ENCODE measurements around the gene CERS6.

The CERS6 gene

DNA sequence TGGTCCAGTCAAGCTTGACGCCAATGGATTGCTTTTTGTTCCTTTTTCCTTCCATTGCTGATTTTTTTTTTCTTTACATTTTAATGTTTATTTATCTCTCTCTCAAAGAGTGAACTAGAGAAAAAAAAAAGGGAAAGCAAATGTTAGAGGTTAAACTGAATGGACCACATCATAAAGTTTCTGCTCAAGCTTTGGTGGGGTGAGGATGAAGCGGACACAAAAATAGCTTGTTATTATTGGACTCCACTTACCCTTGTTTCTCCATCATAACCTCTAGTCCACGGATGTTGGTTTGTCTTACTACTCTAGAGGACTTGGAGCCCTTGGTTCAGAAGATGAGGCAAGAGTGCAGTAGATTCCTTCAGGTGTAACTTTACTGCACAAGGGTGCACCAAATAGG lies 27.6 kb upstream of the CERS6 start:
- TF ChIP-seq, protein P1, sequence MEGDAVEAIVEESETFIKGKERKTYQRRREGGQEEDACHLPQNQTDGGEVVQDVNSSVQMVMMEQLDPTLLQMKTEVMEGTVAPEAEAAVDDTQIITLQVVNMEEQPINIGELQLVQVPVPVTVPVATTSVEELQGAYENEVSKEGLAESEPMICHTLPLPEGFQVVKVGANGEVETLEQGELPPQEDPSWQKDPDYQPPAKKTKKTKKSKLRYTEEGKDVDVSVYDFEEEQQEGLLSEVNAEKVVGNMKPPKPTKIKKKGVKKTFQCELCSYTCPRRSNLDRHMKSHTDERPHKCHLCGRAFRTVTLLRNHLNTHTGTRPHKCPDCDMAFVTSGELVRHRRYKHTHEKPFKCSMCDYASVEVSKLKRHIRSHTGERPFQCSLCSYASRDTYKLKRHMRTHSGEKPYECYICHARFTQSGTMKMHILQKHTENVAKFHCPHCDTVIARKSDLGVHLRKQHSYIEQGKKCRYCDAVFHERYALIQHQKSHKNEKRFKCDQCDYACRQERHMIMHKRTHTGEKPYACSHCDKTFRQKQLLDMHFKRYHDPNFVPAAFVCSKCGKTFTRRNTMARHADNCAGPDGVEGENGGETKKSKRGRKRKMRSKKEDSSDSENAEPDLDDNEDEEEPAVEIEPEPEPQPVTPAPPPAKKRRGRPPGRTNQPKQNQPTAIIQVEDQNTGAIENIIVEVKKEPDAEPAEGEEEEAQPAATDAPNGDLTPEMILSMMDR (IDR thresholded peaks at IDR 0.05), result no peak

DNA sequence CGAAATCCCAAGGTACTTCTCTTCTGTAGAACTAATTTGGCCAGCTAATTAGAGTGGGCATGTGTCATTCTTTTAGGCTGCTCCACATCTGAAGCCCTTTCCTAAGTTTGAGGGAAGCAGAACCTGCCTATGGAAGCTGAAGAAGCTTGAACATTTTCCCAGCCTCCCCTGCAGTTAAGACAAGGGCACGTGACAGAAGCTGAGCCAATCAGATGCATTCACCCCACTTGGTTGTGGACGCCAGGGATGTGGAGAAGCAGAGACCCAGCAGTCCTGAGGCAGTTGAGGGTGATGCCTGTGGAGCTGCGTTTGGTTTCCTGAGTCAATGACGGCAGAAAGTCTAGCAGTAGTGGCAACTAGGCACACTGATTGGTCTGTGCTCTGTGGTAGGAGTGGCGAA lies 26.1 kb upstream of the CERS6 start:
- TF ChIP-seq, protein P1 (IDR thresholded peaks at IDR 0.05), result no peak

DNA sequence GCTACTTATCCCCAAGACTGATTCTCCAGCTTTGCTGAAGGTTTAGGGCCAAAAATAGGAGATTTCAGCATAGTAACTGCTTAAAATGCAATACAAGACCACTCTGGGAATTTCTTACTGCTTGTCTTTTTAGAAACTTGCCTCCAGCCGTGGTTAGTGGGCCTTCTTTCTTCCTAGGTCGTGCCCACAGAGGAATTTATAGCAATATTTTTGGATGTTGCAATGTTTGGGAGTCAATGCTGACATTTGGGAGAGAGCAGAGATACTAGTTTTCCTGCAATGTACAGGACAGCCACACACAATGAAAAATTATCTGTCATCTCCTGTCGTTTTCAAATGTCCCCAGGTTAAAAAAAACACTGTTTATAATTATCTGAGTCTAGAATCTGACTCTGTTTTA lies 25.6 kb upstream of the CERS6 start:
- TF ChIP-seq, protein P1 (IDR thresholded peaks at IDR 0.05), result no peak

DNA sequence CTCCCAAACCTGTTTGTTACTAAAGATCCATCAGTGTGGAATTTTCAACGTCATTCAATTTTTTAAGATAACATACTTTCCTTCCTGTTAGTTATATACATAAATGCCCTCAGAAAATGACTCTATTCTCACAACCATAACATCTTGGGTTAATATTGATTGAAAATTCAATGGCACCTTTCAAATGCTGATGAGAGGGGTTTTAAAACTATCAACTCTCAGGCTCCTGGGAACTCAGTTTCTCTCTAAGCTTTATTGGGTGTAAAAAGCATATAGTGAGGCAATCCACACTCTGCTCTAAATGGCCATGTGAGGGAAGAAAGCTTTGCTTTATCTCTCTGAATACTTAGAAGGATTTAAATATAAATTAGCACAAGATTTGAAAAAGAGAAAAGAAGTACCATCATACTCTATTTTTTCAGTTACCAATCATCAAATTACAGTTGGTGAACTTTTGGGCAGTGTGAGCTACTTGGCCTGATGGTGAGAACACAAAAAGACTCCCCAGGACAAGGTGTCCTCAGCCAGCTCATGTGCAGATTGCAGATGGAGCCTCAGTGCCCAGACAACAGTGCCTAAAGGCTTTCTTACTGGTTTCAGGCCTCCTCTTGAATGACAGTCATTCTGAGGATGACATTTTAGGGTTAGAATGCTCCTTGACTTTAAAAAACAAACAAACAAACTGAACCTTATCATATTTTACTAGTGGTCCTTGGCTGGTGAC lies 24.6 kb upstream of the CERS6 start:
- TF ChIP-seq, protein P1 (IDR thresholded peaks at IDR 0.05), result no peak

DNA sequence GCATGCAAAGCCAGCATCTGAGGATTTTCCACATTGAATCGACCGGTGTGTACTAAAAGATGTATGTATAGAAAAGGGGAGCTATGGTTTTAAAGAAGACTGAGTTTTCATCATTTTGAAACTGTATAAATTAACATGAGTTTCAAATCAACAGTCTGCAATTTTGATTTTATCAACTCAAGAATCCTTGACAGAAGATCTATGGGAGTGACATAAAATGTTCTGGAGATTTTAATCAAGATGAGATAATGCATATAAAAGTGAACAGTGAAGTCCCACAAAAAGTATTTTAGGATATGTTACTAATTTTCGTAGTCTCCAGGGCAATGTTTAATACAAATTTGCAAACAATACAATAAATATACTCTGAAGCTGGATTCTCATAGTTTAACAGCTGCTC lies 24.0 kb upstream of the CERS6 start:
- TF ChIP-seq, protein P1 (IDR thresholded peaks at IDR 0.05), result no peak

DNA sequence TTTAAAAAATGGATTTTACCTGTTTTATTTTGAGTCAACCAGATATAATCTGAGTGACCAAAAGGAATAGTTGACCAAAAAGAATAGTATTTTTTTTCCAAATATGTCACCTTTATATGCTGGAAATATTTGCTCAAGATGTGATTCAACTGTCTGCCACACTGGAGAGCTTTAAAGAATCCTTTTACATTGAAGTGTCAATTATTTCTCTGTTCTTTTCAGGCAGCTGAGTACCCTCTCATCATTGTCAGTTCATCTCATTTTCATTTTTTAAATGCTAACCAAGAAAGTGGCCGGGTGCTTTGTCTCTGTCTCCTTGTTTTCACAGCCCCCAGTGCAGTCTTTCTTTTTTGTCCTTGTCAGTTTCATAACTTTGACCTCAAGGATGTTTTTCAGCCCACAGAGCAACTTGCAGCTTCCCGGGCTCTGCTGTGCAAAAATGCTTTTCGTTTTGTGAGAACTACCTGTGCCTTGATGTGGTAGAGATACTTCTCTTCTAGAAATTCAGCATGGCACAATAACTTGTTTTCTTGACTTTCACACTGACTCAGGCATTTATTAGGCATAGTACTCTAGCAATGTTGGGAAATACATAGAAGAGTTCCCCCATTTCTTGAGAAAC lies 23.4 kb upstream of the CERS6 start:
- TF ChIP-seq, protein P1 (IDR thresholded peaks at IDR 0.05), result no peak

DNA sequence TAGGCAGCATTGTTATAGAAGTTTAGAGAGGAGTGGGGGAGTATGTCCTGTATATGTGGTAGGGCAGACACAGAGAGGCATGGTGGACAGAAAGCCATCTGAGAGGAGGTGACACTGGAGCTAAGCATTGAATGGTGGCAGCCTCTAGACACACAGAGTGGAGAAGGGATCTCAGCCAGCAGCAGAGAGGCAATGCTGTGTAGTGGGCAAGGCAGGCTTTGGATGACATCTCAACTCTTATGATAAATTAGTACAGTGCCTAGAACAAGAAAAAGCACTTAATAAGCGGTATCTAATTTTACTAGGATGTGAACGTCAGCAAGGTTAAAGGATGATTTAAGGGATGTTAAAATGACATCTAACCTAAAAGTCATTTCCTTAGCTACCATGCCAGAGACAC lies 22.5 kb upstream of the CERS6 start:
- TF ChIP-seq, protein P1 (IDR thresholded peaks at IDR 0.05), result no peak

All from LNCAP (cell line).